Measurements from ENCODE around the gene PANX2.

DNA sequence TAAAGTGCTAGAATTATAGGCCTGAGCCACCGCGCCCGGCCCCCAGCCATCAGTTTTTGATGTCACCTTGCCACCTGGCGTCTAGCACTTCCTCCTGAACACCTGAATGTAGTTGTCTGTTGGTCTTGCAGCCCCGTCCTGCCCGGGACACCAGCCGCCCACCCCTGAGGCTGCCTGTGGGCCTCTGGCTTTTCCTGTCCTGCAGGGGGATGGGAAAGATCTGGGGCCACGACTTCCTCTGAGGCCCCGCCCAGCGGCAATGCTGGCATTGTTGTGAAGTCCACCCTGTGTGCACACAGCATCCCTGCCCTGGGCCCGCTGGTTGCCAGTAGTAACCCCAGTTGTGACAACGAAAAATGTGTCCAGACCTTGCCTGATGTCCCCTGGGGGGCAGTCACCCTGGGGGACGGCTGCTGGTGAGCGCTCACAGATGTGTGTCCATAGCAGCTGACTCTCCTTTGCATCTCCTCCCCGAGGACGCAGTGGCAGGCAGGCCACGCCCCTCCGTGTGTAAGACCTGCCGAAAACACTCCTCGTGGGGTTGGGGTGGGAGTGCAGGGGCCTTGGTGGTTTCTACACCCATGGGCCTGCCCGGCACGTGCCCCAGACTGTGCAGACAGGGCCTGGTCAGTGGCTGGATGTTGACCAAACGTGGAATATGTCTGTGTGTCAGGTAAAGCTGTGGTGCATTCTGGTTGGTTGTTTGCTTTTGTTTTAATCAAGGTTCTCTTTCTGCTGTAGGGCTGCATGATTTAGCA is 37.0 kb downstream of the PANX2 start:
- TF ChIP-seq, protein P1, sequence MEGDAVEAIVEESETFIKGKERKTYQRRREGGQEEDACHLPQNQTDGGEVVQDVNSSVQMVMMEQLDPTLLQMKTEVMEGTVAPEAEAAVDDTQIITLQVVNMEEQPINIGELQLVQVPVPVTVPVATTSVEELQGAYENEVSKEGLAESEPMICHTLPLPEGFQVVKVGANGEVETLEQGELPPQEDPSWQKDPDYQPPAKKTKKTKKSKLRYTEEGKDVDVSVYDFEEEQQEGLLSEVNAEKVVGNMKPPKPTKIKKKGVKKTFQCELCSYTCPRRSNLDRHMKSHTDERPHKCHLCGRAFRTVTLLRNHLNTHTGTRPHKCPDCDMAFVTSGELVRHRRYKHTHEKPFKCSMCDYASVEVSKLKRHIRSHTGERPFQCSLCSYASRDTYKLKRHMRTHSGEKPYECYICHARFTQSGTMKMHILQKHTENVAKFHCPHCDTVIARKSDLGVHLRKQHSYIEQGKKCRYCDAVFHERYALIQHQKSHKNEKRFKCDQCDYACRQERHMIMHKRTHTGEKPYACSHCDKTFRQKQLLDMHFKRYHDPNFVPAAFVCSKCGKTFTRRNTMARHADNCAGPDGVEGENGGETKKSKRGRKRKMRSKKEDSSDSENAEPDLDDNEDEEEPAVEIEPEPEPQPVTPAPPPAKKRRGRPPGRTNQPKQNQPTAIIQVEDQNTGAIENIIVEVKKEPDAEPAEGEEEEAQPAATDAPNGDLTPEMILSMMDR (IDR thresholded peaks at IDR 0.05), result no peak
- no peak for TF ChIP-seq POLR2A (IDR thresholded peaks at IDR 0.05)
- no peak for TF ChIP-seq POLR2AphosphoS5 (IDR thresholded peaks at IDR 0.05)
- no peak for TF ChIP-seq EP300 (IDR thresholded peaks at IDR 0.05)

All from sigmoid colon (tissue), 4 donors.